Astrocyte (in vitro differentiated cells and primary cell): Measurements from ENCODE around the gene NRROS. TPM values are rescaled to one million over a fixed set of nuclear protein-coding genes. Genes with fewer than 3 reads are reported as not detected.

Source experiments
- DNase-seq: peaks from one replicate; pipeline ENCODE4 v3.0.0-alpha.2; 2010; ENCODE audit warnings: low read depth
- FAIRE-seq: peaks from 2 replicates; lab custom pipeline; 2011; peaks lifted over from hg19 to GRCh38; lab: Jason Lieb, UNC
- H2AFZ ChIP-seq: 2 replicates; pipeline ENCODE4 v1.6.0; 2012; ENCODE audit warnings: low read depth, low read length, inconsistent platforms
- H3K27ac ChIP-seq: 2 replicates; pipeline ENCODE4 v1.5.1; 2011; ENCODE audit warnings: low read depth, low read length, inconsistent platforms
- H3K27me3 ChIP-seq: 2 replicates; pipeline ENCODE4 v1.6.0; 2011; ENCODE audit warnings: low read length, inconsistent platforms; ENCODE audit not compliant: insufficient read depth
- H3K36me3 ChIP-seq: 2 replicates; pipeline ENCODE4 v1.5.1; 2011; ENCODE audit warnings: low read length, inconsistent platforms; ENCODE audit not compliant: insufficient read depth
- H3K4me1 ChIP-seq: 2 replicates; pipeline ENCODE4 v1.5.1; 2011; ENCODE audit warnings: low read length, inconsistent platforms; ENCODE audit not compliant: insufficient read depth
- H3K4me2 ChIP-seq: 2 replicates; pipeline ENCODE4 v1.6.0; 2012; ENCODE audit warnings: low read length, inconsistent platforms
- H3K4me3 ChIP-seq: 2 replicates; pipeline ENCODE4 v1.5.1; 2011; ENCODE audit warnings: low read depth, mild to moderate bottlenecking, low read length, inconsistent platforms; ENCODE audit not compliant: insufficient read depth
- H3K79me2 ChIP-seq: 2 replicates; pipeline ENCODE4 v1.6.0; 2012; ENCODE audit warnings: mild to moderate bottlenecking, low read length, inconsistent platforms; ENCODE audit not compliant: insufficient read depth
- H3K9ac ChIP-seq: 2 replicates; pipeline ENCODE4 v1.6.0; 2012; ENCODE audit warnings: mild to moderate bottlenecking, low read length, inconsistent platforms
- H3K9me3 ChIP-seq: 2 replicates; pipeline ENCODE4 v1.5.1; 2012; ENCODE audit warnings: low read depth, mild to moderate bottlenecking, low read length, inconsistent platforms; ENCODE audit not compliant: insufficient read depth
- H4K20me1 ChIP-seq: 2 replicates; pipeline ENCODE4 v1.6.0; 2012; ENCODE audit warnings: low read length, inconsistent platforms; ENCODE audit not compliant: insufficient read depth
- H3K27ac Mint-ChIP-seq: one replicate; pipeline ENCODE4 v1.8.0; 2021; ENCODE audit warnings: mild to moderate bottlenecking, mixed read lengths; ENCODE audit not compliant: unreplicated experiment
- H3K27me3 Mint-ChIP-seq: one replicate; pipeline ENCODE4 v1.8.0; 2021; ENCODE audit warnings: low read depth, mixed read lengths; ENCODE audit not compliant: unreplicated experiment
- H3K36me3 Mint-ChIP-seq: one replicate; pipeline ENCODE4 v1.8.0; 2021; ENCODE audit warnings: low read depth, mixed read lengths; ENCODE audit not compliant: unreplicated experiment
- H3K4me1 Mint-ChIP-seq: one replicate; pipeline ENCODE4 v1.8.0; 2021; ENCODE audit warnings: low read depth, mixed read lengths; ENCODE audit not compliant: unreplicated experiment
- H3K4me3 Mint-ChIP-seq: one replicate; pipeline ENCODE4 v1.8.0; 2021; ENCODE audit warnings: mild to moderate bottlenecking, moderate library complexity, mixed read lengths; ENCODE audit not compliant: unreplicated experiment
- H3K9me3 Mint-ChIP-seq: one replicate; pipeline ENCODE4 v1.8.0; 2021; ENCODE audit warnings: mild to moderate bottlenecking, mixed read lengths; ENCODE audit not compliant: unreplicated experiment
- EZH2 ChIP-seq: IDR thresholded peaks from 2 replicates; pipeline ENCODE4 v1.6.1; 2012; ENCODE audit warnings: mild to moderate bottlenecking, low read length, inconsistent platforms; ENCODE audit not compliant: insufficient read depth
- total RNA-seq: library from RNA; stranded (reverse); gene quantifications from 2 replicates; pipeline ENCODE4 v1.2.1, GENCODE V29; 2021
- TF ChIP-seq, protein P1 (sequence below): IDR thresholded peaks from 2 replicates; pipeline ENCODE4 v1.5.1; 2011; ENCODE audit warnings: low read depth, mild to moderate bottlenecking, inconsistent platforms, low read length, moderate library complexity; ENCODE audit not compliant: insufficient read depth

NRROS gene
- total RNA-seq, 1 donor from 2014 or later, result not detected

DNA sequence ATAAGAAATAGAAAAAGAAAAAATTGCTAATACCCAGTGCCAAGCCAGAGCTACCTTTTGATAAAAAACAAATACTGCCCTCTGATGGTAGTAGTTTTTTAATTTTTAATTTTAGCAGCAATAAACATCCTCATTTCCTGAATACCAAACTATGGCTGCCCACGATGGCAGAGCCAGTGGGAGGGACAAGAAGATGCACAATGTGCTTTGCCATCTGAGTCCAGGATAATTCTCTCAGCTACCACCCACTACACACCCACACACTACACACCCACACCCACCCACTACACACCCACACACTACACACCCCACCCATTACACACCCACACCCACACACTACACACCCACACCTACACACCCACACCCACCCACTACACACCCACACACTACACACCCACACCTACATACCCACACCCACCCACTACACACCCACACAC, 54.7 kb downstream of the NRROS start:
- no peak overlapping the region for H3K4me2 ChIP-seq
- H3K36me3 Mint-ChIP-seq, result no peaks in the 10 kb centered on the region
- no peaks in the 10 kb centered on the region for H3K4me1 ChIP-seq
- no peak overlapping the region for H3K4me3 ChIP-seq
- no peak for FAIRE-seq
- H3K9me3 ChIP-seq, result no peaks in the 10 kb centered on the region
- no peaks in the 10 kb centered on the region for H3K9me3 Mint-ChIP-seq
- no peaks in the 10 kb centered on the region for H3K36me3 ChIP-seq
- H3K9ac ChIP-seq, result no peak overlapping the region
- TF ChIP-seq, protein P1, sequence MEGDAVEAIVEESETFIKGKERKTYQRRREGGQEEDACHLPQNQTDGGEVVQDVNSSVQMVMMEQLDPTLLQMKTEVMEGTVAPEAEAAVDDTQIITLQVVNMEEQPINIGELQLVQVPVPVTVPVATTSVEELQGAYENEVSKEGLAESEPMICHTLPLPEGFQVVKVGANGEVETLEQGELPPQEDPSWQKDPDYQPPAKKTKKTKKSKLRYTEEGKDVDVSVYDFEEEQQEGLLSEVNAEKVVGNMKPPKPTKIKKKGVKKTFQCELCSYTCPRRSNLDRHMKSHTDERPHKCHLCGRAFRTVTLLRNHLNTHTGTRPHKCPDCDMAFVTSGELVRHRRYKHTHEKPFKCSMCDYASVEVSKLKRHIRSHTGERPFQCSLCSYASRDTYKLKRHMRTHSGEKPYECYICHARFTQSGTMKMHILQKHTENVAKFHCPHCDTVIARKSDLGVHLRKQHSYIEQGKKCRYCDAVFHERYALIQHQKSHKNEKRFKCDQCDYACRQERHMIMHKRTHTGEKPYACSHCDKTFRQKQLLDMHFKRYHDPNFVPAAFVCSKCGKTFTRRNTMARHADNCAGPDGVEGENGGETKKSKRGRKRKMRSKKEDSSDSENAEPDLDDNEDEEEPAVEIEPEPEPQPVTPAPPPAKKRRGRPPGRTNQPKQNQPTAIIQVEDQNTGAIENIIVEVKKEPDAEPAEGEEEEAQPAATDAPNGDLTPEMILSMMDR, result no peak
- TF ChIP-seq EZH2, result no peak
- no peak overlapping the region for H3K27ac Mint-ChIP-seq
- H3K4me1 Mint-ChIP-seq, result no peaks in the 10 kb centered on the region
- no peak overlapping the region for H3K4me3 Mint-ChIP-seq
- no peak overlapping the region for H3K27ac ChIP-seq
- peaks cover 3% of the 10 kb centered on the region for H3K27me3 Mint-ChIP-seq
- no peaks in the 10 kb centered on the region for H3K79me2 ChIP-seq
- H4K20me1 ChIP-seq, result no peaks in the 10 kb centered on the region
- no peaks in the 10 kb centered on the region for H3K27me3 ChIP-seq
- DNase-seq, result no peak
- H2AFZ ChIP-seq, result no peak overlapping the region

DNA sequence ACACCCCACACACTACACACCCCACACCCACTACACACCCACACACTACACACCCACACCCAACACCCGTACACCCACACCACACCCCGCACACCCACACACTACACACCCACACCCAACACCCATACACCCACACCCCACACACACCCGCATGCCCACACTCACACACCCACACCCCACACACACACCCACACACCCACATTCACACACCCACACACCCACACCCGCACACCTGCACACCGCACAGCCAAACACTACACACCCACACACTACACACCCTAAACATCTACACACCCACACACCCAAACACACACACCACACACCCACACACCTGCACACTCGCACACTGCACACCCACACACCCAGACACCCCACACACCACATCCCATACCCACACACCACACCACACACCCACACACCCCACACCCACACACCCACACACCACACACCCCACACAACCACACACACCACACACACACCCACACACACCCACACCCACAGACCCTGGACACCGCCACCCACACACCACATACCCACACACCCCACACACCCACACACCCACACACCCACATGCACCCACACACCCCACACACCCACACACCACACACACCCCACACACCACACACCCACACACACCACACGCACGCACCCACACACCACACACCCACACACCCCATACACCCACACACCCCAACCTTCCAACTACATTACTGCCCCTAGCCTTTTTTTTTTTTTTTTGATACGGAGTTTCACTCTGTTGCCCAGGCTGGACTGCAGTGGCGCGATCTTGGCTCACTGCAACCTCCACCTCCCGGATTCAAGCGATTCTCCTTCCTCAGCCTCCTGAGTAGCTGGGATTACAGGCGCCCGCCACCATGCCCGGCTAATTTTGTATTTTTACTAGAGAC, 55.7 kb downstream of the NRROS start:
- Histone ChIP-seq H3K79me2 (no peaks in the 10 kb centered on the region), H3K4me1 (no peaks in the 10 kb centered on the region), H3K27ac (no peak overlapping the region), H4K20me1 (no peaks in the 10 kb centered on the region), H3K4me2 (no peak overlapping the region), H2AFZ (no peak overlapping the region), H3K36me3 (no peaks in the 10 kb centered on the region), H3K4me3 (no peak overlapping the region), H3K9ac (no peak overlapping the region), H3K9me3 (no peaks in the 10 kb centered on the region), H3K27me3 (no peaks in the 10 kb centered on the region)
- H3K4me1 Mint-ChIP-seq, result peaks cover 6% of the 10 kb centered on the region
- TF ChIP-seq, protein P1, result no peak
- no peak for TF ChIP-seq EZH2
- H3K9me3 Mint-ChIP-seq, result no peaks in the 10 kb centered on the region
- DNase-seq, result no peak
- no peak overlapping the region for H3K27ac Mint-ChIP-seq
- H3K4me3 Mint-ChIP-seq, result no peak overlapping the region
- H3K36me3 Mint-ChIP-seq, result no peaks in the 10 kb centered on the region
- no peak for FAIRE-seq
- H3K27me3 Mint-ChIP-seq, result peaks cover 3% of the 10 kb centered on the region

DNA sequence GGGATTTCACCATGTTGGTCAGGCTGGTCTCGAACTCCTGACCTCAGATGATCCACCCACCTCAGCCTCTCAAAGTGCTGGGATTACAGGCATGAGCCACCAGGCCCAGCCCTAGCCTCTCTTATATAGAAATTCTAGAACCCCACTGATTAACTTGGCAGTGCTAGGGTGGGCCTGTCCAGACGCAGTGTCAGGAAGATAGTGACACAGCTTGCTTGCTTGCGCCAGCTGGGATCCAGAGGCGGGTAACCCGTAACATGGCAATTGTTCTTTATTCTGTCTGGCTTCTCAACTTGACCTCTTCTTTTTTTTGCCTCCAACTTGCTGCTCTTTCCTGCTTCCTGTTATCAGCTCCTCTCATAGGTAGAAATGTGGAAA, 56.3 kb downstream of the NRROS start:
- Mint-ChIP-seq H3K4me1 (peaks cover 6% of the 10 kb centered on the region), H3K36me3 (no peaks in the 10 kb centered on the region), H3K9me3 (no peaks in the 10 kb centered on the region), H3K27me3 (peaks cover 3% of the 10 kb centered on the region), H3K27ac (no peak overlapping the region), H3K4me3 (no peak overlapping the region)
- FAIRE-seq (no peak), DNase-seq (no peak)
- no peaks in the 10 kb centered on the region for H3K79me2 ChIP-seq
- H4K20me1 ChIP-seq, result no peaks in the 10 kb centered on the region
- H3K27ac ChIP-seq, result no peak overlapping the region
- H2AFZ ChIP-seq, result no peak overlapping the region
- H3K27me3 ChIP-seq, result no peaks in the 10 kb centered on the region
- H3K4me3 ChIP-seq, result no peak overlapping the region
- no peaks in the 10 kb centered on the region for H3K9me3 ChIP-seq
- no peaks in the 10 kb centered on the region for H3K4me1 ChIP-seq
- no peaks in the 10 kb centered on the region for H3K36me3 ChIP-seq
- no peak overlapping the region for H3K4me2 ChIP-seq
- H3K9ac ChIP-seq, result no peak overlapping the region
- TF ChIP-seq, protein P1, result no peak
- no peak for TF ChIP-seq EZH2
